ENCODE results near the gene TRIM33. TPM values are rescaled to one million over a fixed set of nuclear protein-coding genes. Genes with fewer than 3 reads are reported as not detected.
"Not testable (repeated sequence)": the region's sequence is repeated elsewhere in the genome, so short reads cannot be mapped to it uniquely, and the experiment has no call there.

The TRIM33 gene
- total RNA-seq, 1 donor from 2014 or later = 29.1 TPM

DNA sequence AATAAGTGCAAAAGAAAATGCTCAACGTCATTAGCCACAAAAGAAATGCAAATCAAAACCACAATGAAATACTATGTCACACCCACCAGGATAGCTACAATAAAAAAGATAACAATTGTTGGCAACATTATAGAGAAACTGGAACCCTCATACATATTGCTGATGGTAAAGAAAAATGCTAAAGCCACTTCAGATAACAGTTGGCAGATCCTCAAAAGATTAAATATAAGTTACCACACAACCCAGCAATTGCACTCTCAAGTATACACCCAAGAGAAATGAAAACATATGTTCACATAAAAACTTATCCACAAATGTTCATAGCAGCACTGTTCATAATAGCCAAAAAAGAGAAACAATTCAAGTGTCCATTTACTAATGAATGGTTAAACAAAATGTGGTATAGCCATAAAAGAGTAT lies 20.7 kb downstream of the TRIM33 start:
- H3K4me3 ChIP-seq (ENCODE audit: low read depth, low read length) = no peak overlapping the region
- no peaks in the 10 kb centered on the region for H3K27me3 ChIP-seq (ENCODE audit: control insufficient read depth, insufficient read depth, low read length)
- DNase-seq (ENCODE audit: low read depth) = no peak
- TF ChIP-seq, protein P1, sequence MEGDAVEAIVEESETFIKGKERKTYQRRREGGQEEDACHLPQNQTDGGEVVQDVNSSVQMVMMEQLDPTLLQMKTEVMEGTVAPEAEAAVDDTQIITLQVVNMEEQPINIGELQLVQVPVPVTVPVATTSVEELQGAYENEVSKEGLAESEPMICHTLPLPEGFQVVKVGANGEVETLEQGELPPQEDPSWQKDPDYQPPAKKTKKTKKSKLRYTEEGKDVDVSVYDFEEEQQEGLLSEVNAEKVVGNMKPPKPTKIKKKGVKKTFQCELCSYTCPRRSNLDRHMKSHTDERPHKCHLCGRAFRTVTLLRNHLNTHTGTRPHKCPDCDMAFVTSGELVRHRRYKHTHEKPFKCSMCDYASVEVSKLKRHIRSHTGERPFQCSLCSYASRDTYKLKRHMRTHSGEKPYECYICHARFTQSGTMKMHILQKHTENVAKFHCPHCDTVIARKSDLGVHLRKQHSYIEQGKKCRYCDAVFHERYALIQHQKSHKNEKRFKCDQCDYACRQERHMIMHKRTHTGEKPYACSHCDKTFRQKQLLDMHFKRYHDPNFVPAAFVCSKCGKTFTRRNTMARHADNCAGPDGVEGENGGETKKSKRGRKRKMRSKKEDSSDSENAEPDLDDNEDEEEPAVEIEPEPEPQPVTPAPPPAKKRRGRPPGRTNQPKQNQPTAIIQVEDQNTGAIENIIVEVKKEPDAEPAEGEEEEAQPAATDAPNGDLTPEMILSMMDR (IDR thresholded peaks at IDR 0.05; ENCODE audit: insufficient read depth, low read length, poor library complexity, severe bottlenecking) = no peak
- H3K36me3 ChIP-seq (ENCODE audit: control insufficient read depth, insufficient read depth, low read length) = no peaks in the 10 kb centered on the region

DNA sequence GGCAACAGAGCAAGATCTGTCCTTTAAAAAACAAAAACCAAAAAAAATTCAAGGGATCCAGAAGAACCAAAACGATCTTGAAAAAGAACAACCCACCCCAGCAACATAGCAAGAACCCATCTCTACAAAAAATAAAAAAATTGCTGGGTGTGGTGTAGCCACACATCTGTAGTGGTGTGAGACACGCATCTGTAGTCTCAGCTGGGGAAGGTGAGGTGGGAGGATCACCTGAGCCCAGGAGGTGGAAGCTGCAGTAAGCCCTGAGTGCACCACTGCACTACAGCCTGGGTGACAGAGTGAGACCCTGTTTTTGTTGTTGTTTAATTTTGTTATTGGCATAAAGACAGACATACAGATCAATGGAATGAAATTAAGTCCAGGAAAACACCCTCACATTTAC lies 22.3 kb downstream of the TRIM33 start:
- no peaks in the 10 kb centered on the region for H3K36me3 ChIP-seq (ENCODE audit: control insufficient read depth, insufficient read depth, low read length)
- no peaks in the 10 kb centered on the region for H3K27me3 ChIP-seq (ENCODE audit: control insufficient read depth, insufficient read depth, low read length)
- TF ChIP-seq, protein P1 (IDR thresholded peaks at IDR 0.05; ENCODE audit: insufficient read depth, low read length, poor library complexity, severe bottlenecking) = no peak
- no peak for DNase-seq (ENCODE audit: low read depth)
- H3K4me3 ChIP-seq (ENCODE audit: low read depth, low read length) = no peak overlapping the region

DNA sequence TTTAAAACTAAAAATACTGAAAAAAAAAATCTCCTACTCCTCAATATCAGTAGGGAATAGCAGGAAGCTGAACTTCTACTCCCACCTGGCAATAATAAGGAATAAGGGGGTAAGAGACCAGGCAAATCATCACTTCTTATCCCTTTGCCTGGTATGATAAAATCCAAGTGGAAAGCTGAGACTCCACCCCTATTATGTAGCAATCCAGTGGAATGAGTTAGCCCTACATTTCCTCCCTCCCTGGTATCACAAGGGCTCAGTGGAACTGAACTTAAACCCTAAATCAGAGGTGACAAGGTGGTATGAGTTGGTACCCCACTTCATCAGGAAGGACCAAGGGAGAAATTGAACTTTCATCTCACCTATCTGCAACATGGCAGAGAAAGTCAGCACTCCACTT lies 25.7 kb downstream of the TRIM33 start:
- H3K4me3 ChIP-seq (ENCODE audit: low read depth, low read length) = no peak overlapping the region
- no peak for DNase-seq (ENCODE audit: low read depth)
- TF ChIP-seq, protein P1 (IDR thresholded peaks at IDR 0.05; ENCODE audit: insufficient read depth, low read length, poor library complexity, severe bottlenecking) = no peak
- no peaks in the 10 kb centered on the region for H3K36me3 ChIP-seq (ENCODE audit: control insufficient read depth, insufficient read depth, low read length)
- H3K27me3 ChIP-seq (ENCODE audit: control insufficient read depth, insufficient read depth, low read length) = no peaks in the 10 kb centered on the region

DNA sequence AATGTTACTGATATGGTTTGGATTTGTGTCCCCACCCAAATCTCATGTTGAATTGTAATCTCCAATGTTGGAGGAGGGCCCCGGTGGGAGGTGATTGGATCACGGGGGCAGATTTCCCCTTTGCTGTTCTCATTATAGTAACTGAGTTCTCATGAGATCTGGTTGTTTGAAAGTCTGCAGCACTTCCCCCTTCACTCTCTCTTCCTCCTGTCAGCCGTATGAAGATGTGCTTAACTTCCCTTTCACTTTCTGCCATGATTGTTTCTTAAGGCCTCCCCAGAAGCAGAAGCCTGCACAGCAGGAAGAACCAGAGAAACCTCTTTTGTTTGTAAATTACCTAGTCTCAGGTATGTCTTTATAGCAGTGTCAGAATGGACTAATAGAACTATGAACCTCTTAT lies 28.4 kb downstream of the TRIM33 start:
- no peak for DNase-seq (ENCODE audit: low read depth)
- no peaks in the 10 kb centered on the region for H3K27me3 ChIP-seq (ENCODE audit: control insufficient read depth, insufficient read depth, low read length)
- TF ChIP-seq, protein P1 (IDR thresholded peaks at IDR 0.05; ENCODE audit: insufficient read depth, low read length, poor library complexity, severe bottlenecking) = no peak
- H3K36me3 ChIP-seq (ENCODE audit: control insufficient read depth, insufficient read depth, low read length) = no peaks in the 10 kb centered on the region
- H3K4me3 ChIP-seq (ENCODE audit: low read depth, low read length) = no peak overlapping the region

DNA sequence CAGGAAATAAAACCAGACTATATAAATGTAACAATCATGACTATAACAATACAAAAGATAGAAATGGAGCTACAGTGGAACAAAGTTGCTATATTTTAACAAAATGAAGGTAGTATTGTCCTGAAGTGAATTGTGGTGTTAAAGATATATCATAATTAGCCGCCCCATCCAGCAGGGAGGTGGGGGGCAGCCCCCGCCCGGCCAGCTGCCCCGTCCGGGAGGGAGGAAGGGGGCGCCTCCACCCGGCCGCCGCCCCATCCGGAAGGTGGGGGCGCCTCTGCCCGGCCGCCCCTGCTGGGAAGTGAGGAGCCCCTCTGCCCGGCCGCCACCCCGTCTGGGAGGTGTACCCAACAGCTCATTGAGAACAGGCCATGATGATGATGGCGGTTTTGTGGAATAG lies 31.4 kb downstream of the TRIM33 start:
- not testable (repeated sequence) for DNase-seq (ENCODE audit: low read depth); H3K27me3 ChIP-seq (ENCODE audit: control insufficient read depth, insufficient read depth, low read length); H3K4me3 ChIP-seq (ENCODE audit: low read depth, low read length); H3K36me3 ChIP-seq (ENCODE audit: control insufficient read depth, insufficient read depth, low read length)

DNA sequence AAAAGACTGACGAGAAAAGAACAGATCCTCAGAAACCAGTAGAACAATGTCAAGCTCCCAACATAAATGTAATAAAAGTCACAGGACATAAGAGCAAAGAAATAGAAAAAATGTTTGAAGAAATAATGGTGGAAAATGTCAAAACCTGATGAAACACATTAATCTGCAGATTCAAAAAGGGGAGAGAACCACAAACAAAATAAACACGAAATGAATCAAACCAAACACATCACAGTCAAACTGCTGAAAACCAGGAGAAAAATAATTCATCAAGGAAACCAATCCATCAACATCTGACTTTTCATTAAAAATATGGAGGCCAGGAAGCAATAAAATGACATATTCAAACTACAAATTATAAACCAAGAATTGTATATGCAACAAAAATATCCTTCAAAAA lies 31.9 kb downstream of the TRIM33 start:
- DNase-seq (ENCODE audit: low read depth) = no peak
- TF ChIP-seq, protein P1 (IDR thresholded peaks at IDR 0.05; ENCODE audit: insufficient read depth, low read length, poor library complexity, severe bottlenecking) = no peak
- H3K4me3 ChIP-seq (ENCODE audit: low read depth, low read length) = no peak overlapping the region
- H3K27me3 ChIP-seq (ENCODE audit: control insufficient read depth, insufficient read depth, low read length) = no peaks in the 10 kb centered on the region
- H3K36me3 ChIP-seq (ENCODE audit: control insufficient read depth, insufficient read depth, low read length) = no peaks in the 10 kb centered on the region
